Activated CD4-positive, alpha-beta T cell treated with anti-CD3 and anti-CD28 coated beads for 36 hours (primary cell): ENCODE measurements around the gene FSCN2. TPM values are rescaled to one million over a fixed set of nuclear protein-coding genes. Genes with fewer than 3 reads are reported as not detected.

Source experiments
- ATAC-seq: fragments of 200-7000 bp; cut with Tn5 transposase; one replicate; pipeline ENCODE4 v1.10.0; 2021; ENCODE audit warnings: mild to moderate bottlenecking, moderate library complexity
- CTCF ChIA-PET: fragments of 350-600 bp; sonication (Branson Sonifier 250); formaldehyde crosslinking; loops from one replicate; lab custom pipeline; 2021; ENCODE audit warnings: antibody characterized with exemption; lab: Charles Lee
- POLR2A ChIA-PET: fragments of 350-600 bp; sonication (Branson Sonifier 250); formaldehyde crosslinking; loops from one replicate; lab custom pipeline; 2021; ENCODE audit warnings: antibody characterized with exemption, inconsistent platforms; lab: Charles Lee
- DNase-seq: peaks from one replicate; pipeline ENCODE4 v3.0.0-alpha.2; 2020
- H3K27ac Mint-ChIP-seq: one replicate; pipeline ENCODE4 v1.8.0; 2021; ENCODE audit warnings: mixed read lengths
- H3K27me3 Mint-ChIP-seq: one replicate; pipeline ENCODE4 v1.8.0; 2021; ENCODE audit warnings: mixed read lengths
- H3K36me3 Mint-ChIP-seq: one replicate; pipeline ENCODE4 v1.8.0; 2021; ENCODE audit warnings: low read depth, mixed read lengths
- H3K4me1 Mint-ChIP-seq: one replicate; pipeline ENCODE4 v1.8.0; 2021; ENCODE audit warnings: mixed read lengths
- H3K4me3 Mint-ChIP-seq: one replicate; pipeline ENCODE4 v1.8.0; 2021; ENCODE audit warnings: mild to moderate bottlenecking, moderate library complexity, mixed read lengths
- H3K9me3 Mint-ChIP-seq: one replicate; pipeline ENCODE4 v1.8.0; 2021; ENCODE audit warnings: low read depth, mixed read lengths
- intact Hi-C, 2 experiments: fragments of 100-400 bp; cut with DNase I in 1 of 2; cut with micrococcal nuclease in 1 of 2; formaldehyde crosslinking; loops; one replicate each; pipeline versions ENCODE4 v1.14.2 to v1.15.1; 2022 to 2024; cut with DNase I, micrococcal nuclease
- total RNA-seq, 2 experiments: library from RNA; stranded (reverse); gene quantifications; one replicate each; pipeline ENCODE4 v1.2.3, GENCODE V29; 2021

FSCN2 gene
- total RNA-seq, 2 experiments from 2014 or later = 0.23 to 0.58 TPM

DNA sequence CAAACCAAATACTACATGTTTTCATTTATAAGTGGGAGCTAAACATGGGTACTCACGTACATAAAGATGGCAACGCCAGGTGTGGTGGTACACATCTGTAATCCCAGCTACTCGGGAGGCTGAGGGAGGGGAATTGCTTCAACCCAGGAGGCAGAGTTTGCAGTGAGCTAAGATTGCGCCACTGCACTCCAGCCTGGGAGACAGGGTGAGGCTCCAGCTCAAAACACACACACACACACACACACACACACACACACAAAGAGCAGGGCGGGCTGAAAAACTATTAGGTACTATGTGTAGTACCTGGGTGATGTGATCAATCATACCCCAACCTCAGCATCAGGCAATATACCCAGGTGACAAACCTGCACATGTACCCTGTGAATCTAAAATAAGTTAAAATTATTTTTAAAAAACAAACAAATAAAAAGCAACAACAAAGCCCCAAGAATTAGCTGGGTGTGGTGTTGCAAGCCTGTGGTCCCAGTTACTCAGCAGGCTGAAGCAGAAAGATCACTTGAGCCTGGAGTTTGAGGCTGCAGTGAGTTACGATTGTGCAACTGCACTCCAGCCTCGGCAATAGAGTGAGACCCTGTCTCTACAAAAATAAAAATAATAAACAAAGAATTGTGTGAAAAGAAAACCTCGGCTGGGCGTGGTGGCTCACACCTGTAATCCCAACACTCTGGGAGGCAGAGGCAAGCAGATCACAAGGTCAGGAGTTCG is 35.8 kb downstream of the FSCN2 start:
- no peak for DNase-seq
- no peak for ATAC-seq
- intact Hi-C loops = no loop called here
- H3K36me3 Mint-ChIP-seq = peaks cover 35% of the 10 kb centered on the region
- CTCF ChIA-PET = no interaction called here
- H3K4me3 Mint-ChIP-seq = no peak overlapping the region
- H3K9me3 Mint-ChIP-seq = no peaks in the 10 kb centered on the region
- H3K4me1 Mint-ChIP-seq = peaks cover 7% of the 10 kb centered on the region
- POLR2A ChIA-PET = interaction anchor here (0.6 kb wide), 1 partner anchor 363 kb away, joined by 3 read pairs; no protein-coding TSS in a partner anchor
- H3K27me3 Mint-ChIP-seq = no peaks in the 10 kb centered on the region
- no peak overlapping the region for H3K27ac Mint-ChIP-seq

DNA sequence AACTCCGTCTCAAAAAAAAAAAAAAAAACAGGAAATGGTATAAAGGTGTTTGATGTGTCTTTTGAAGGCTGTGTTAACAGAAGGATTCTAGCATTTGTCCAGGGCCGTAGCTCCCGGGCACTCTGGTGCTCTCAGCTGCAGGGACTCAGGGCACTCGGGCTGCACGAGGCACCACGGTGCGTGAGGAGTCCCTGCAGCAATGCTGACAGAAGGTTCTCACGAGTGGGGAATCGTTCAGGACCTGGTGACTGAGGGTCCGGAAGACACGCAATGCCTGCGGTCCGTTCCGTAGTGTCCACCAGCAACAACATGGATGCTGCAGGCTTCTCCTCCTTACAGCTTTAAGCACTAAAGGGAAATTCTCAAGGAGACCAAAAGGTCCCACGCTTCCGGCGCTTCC is 36.6 kb downstream of the FSCN2 start:
- ATAC-seq (no peak), DNase-seq (no peak)
- POLR2A ChIA-PET = no interaction called here
- Mint-ChIP-seq H3K4me1 (peaks cover 7% of the 10 kb centered on the region), H3K9me3 (no peaks in the 10 kb centered on the region), H3K4me3 (no peak overlapping the region), H3K36me3 (peaks cover 37% of the 10 kb centered on the region), H3K27ac (no peak overlapping the region), H3K27me3 (no peaks in the 10 kb centered on the region)
- CTCF ChIA-PET = interaction anchor here (0.6 kb wide), 1 partner anchor 50 kb away, joined by 4 read pairs; no protein-coding TSS in a partner anchor
- intact Hi-C loops = no loop called here

DNA sequence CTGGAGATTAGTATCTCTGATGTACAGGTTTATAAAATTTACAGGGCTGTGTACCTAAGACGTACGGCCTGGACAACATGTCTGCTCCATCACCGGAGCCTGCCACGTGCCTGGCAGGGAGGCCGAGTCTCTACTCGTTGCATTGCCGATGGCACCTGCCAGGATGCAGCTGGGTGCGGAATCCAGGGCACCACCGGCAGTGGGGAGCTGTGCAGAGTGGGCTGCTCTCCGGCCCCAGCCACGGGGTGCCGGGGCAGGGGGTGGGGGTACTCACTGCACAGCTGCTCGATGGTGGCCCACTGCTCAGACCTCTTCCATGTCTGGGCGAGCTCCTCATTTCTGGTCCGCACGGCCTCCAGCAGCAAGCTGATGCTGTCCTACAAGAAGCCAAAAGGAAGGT is 37.1 kb downstream of the FSCN2 start:
- H3K9me3 Mint-ChIP-seq = no peaks in the 10 kb centered on the region
- no peak for ATAC-seq
- POLR2A ChIA-PET = no interaction called here
- H3K27ac Mint-ChIP-seq = no peak overlapping the region
- H3K36me3 Mint-ChIP-seq = peaks cover 41% of the 10 kb centered on the region
- intact Hi-C loops = no loop called here
- H3K4me1 Mint-ChIP-seq = peaks cover 7% of the 10 kb centered on the region
- no peak overlapping the region for H3K4me3 Mint-ChIP-seq
- DNase-seq = no peak
- CTCF ChIA-PET = interaction anchor here (0.6 kb wide), 1 partner anchor 50 kb away, joined by 4 read pairs; no protein-coding TSS in a partner anchor
- no peaks in the 10 kb centered on the region for H3K27me3 Mint-ChIP-seq

DNA sequence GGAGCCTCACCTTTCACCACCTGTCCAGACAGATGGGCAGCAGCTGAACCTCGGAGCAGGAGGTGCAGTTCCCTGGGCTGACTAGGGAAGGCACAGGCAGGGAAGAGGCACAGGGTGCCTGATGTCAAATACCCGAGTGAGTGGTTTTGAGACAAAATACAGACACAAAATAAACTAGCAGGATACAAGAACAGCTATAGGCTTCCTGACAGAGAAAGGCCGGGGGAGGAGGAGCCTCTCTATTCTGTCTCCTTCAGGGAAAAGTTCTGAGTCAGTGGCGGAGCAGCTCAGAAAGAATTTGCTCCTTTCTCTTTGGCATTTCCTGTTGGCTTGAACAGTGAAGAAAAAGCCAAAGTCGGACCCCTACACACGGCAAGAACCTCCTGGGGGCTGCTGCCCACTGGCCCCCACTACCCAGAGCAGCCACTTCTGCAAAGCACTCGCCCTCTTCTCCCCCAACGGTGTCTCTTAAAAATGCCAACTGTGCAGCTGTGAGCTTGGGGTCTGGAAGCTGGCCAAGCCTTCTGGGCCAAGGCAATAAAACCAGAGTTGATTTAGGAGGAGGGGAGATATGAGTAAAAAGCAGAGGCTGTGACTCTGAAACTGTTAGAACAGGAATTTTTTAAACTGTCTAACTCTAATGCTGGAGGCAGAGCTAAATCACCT is 38.4 kb downstream of the FSCN2 start:
- H3K27me3 Mint-ChIP-seq = no peaks in the 10 kb centered on the region
- H3K27ac Mint-ChIP-seq = no peak overlapping the region

DNA sequence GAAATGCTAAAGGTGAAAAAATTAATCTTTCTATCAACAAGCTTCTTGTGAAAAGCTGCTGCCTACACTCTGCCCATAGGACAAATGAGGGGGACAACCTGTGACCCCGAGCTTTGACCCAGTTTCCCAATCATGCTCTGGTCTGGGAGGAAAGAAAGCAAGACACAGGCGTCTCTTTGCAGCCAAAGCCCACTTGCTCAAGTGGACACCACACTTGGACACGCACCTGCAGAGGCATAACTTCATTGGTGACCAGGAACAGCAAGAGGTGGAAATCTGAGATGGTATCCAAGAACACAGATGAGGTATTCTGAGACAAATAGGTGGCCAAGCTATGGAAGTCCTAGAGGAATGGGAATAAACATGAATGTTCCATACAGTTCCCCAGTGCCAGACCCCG is 39.0 kb downstream of the FSCN2 start:
- no peaks in the 10 kb centered on the region for H3K4me1 Mint-ChIP-seq
- CTCF ChIA-PET = interaction anchor here (0.6 to 1.2 kb wide), 2 partner anchors 14 to 34 kb away, joined by 3 read pairs; no protein-coding TSS in a partner anchor
- ATAC-seq (no peak), DNase-seq (no peak)
- H3K36me3 Mint-ChIP-seq = peaks cover 38% of the 10 kb centered on the region
- POLR2A ChIA-PET = no interaction called here
- intact Hi-C loops = no loop called here
- no peaks in the 10 kb centered on the region for H3K27me3 Mint-ChIP-seq
- H3K27ac Mint-ChIP-seq = no peak overlapping the region
- no peaks in the 10 kb centered on the region for H3K9me3 Mint-ChIP-seq
- H3K4me3 Mint-ChIP-seq = no peak overlapping the region

More for the DNA sequence above, 38.4 kb downstream of the FSCN2 start:
- Mint-ChIP-seq H3K9me3 (no peaks in the 10 kb centered on the region), H3K4me3 (no peak overlapping the region), H3K36me3 (peaks cover 42% of the 10 kb centered on the region), H3K4me1 (no peaks in the 10 kb centered on the region)
- ChIA-PET POLR2A (interaction anchor here (0.6 kb wide), 1 partner anchor 364 kb away, joined by 4 read pairs; no protein-coding TSS in a partner anchor), CTCF (interaction anchor here (0.6 kb wide), 1 partner anchor 13 kb away, joined by 3 read pairs; no protein-coding TSS in a partner anchor)
- ATAC-seq = no peak
- no peak for DNase-seq
- intact Hi-C loops = no loop called here

DNA sequence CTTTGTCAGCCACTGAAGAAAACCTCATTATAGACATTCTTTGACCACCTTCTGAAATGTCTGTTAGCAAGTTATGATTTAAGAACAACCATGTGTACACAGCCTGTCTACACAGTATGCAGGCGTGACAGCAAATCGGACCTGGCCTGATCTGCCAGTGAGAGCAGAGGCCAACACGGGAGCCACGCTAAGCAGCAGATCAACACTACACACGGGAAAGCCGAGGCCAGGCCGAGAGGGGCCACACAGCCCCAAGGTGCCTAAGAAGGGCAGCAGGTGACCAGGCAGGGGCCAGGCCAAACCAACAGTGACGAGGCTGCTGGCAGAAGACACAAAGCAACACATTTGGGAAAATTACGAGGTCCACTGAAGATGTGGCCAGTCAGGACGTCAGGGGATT is 40.2 kb downstream of the FSCN2 start:
- DNase-seq (no peak), ATAC-seq (no peak)
- ChIA-PET CTCF (interaction anchor here (1.2 kb wide), 1 partner anchor 33 kb away, joined by 3 read pairs; no protein-coding TSS in a partner anchor), POLR2A (no interaction called here)
- peaks cover 38% of the 10 kb centered on the region for H3K36me3 Mint-ChIP-seq
- no peak overlapping the region for H3K4me3 Mint-ChIP-seq
- no peaks in the 10 kb centered on the region for H3K27me3 Mint-ChIP-seq
- H3K27ac Mint-ChIP-seq = no peak overlapping the region
- H3K4me1 Mint-ChIP-seq = no peaks in the 10 kb centered on the region
- intact Hi-C loops = no loop called here
- H3K9me3 Mint-ChIP-seq = no peaks in the 10 kb centered on the region

DNA sequence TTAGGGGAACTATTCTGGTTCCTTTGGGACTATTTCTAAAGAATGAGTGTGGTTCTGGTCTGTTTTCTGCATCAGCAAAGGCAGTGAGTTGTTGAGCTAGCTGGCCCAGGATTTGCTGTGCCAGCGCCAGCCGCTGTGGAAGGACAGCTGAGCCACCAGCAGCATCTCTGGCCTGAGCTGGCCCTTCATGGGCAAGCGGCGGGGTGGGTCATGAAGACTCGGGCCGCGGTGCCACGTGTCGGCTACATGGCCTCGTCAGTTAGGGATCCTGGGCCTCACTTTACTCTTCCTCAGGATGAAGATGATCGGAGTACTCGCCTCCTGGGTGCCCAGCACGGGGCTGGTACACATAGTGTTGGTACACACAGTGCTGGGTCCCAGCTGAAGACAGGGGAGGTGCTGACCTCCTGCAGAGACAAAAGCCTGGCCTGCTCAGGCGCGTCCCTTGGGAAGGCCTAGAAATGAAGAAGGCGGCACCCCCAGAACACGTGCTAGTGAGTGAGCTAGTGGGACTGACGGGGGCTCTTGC is 41.9 kb downstream of the FSCN2 start:
- CTCF ChIA-PET = interaction anchor here (1.0 kb wide), 1 partner anchor 31 kb away, joined by 3 read pairs; no protein-coding TSS in a partner anchor
- intact Hi-C loops = no loop called here
- POLR2A ChIA-PET = no interaction called here
- Mint-ChIP-seq H3K4me3 (no peak overlapping the region), H3K9me3 (no peaks in the 10 kb centered on the region), H3K4me1 (no peaks in the 10 kb centered on the region), H3K36me3 (peaks cover 40% of the 10 kb centered on the region), H3K27ac (no peak overlapping the region), H3K27me3 (no peaks in the 10 kb centered on the region)
- DNase-seq (no peak), ATAC-seq (no peak)

DNA sequence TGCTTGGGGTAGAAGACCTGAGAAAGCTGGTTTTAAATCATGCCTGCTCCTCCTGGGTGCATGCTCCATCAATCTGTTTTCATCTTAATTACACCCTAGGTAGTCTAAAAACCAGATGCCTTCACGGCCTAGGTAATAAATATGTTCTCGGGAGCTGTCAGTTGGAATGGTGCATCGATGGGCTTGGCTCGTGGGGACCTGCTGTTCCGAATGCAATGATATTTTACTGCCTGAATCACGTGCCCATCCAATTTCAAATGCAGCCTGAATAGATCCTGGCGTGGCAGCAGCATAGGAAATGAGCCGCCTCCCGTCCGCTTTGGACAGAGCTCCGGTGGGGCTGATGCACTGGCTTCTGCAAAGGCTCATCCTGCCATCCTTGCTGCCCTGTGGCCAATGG is 42.8 kb downstream of the FSCN2 start:
- H3K9me3 Mint-ChIP-seq = no peaks in the 10 kb centered on the region
- ATAC-seq (no peak), DNase-seq (no peak)
- H3K36me3 Mint-ChIP-seq = peaks cover 36% of the 10 kb centered on the region
- no peak overlapping the region for H3K4me3 Mint-ChIP-seq
- POLR2A ChIA-PET = no interaction called here
- CTCF ChIA-PET = interaction anchor here (0.6 to 1.2 kb wide), 4 partner anchors 13 to 321 kb away, joined by 3 read pairs; no protein-coding TSS in a partner anchor
- intact Hi-C loops = no loop called here
- no peaks in the 10 kb centered on the region for H3K4me1 Mint-ChIP-seq
- H3K27me3 Mint-ChIP-seq = no peaks in the 10 kb centered on the region
- H3K27ac Mint-ChIP-seq = no peak overlapping the region

DNA sequence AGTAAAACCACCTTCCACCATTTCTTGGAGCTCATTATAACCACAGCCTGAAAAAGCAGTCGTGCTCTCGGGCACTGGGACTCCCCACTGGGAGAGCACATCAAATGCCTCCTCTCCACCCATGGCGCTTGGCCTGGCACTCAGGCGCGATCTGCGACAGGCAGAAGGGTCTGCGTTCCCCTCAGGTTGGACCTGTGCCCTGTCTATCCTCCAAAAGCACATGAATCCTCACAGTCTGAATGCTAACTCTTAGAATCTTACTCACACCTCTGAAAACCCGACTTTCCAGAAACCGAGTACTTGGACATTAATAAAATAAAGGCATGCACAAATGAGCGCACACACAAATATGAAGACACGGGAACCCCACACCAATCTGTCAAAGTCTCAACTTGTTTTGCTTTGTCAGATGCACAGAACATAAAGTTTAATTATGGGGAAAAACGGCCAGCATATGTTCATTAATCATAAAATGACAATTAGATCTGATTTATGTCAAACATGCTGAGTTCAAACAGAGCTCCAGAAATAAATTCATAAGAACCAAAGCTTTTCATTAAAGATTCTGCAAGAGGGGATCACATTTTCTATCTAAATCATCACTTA is 44.5 kb downstream of the FSCN2 start:
- H3K27me3 Mint-ChIP-seq = no peaks in the 10 kb centered on the region
- H3K36me3 Mint-ChIP-seq = peaks cover 42% of the 10 kb centered on the region
- H3K27ac Mint-ChIP-seq = no peak overlapping the region
- ATAC-seq = no peak
- H3K9me3 Mint-ChIP-seq = no peaks in the 10 kb centered on the region
- no peak overlapping the region for H3K4me3 Mint-ChIP-seq
- no peak for DNase-seq
- H3K4me1 Mint-ChIP-seq = no peaks in the 10 kb centered on the region
- POLR2A ChIA-PET = no interaction called here
- CTCF ChIA-PET = interaction anchor here (0.6 to 2.7 kb wide), 2 partner anchors 28 to 1458 kb away, joined by 4 to 7 read pairs; no protein-coding TSS in a partner anchor
- intact Hi-C loops = no loop called here

DNA sequence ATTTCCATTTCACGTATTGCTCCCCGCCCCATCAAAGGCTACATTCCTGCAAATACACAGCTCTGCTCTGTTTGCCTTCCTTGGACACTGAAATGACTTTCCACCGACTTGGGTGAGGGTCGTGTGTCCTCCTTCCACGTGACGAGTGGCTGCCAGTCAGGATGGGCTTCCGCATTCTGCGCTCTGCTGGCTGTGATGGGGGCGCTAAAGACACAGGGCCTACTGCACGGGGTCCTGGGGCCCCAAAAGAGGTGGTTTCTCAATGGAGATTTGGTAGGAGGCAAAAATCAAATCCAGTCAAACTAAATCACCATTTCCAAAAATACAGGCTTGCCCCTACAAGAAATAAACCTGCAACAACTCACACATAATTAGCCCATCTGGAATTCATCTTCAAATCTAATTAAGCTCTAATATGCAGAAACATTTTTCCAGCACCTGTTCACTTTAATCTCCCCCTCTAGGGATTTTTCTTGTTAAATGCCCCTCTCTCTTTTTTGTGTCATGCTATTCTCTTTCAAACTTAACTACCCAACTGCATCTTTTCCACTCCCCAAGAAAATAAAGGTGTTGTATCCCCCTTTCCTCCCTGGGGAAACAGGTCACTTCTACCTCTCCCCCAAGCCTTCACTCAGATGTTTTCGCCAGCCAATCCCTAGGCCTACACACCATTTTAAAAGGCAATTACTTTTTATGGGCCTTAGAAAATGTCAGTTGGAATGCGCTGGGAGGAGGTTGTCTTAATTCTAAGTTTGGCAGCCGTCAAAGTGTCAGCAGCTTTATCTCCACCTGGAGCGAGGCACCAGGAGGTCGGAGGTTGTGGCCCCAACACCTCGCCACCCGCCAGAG is 45.8 kb downstream of the FSCN2 start:
- POLR2A ChIA-PET = no interaction called here
- Mint-ChIP-seq H3K9me3 (no peaks in the 10 kb centered on the region), H3K4me1 (peaks cover 8% of the 10 kb centered on the region), H3K4me3 (no peak overlapping the region), H3K36me3 (peaks cover 42% of the 10 kb centered on the region), H3K27me3 (no peaks in the 10 kb centered on the region), H3K27ac (no peak overlapping the region)
- CTCF ChIA-PET = interaction anchor here (0.8 to 2.7 kb wide), 2 partner anchors 26 to 100 kb away, joined by 4 to 7 read pairs; no protein-coding TSS in a partner anchor
- intact Hi-C loops = no loop called here
- no peak for ATAC-seq
- DNase-seq = no peak
